Retinal pigment epithelial cell (primary cell): ENCODE results near the gene GATA2.

Experiments used
- DNase-seq: peaks from one replicate; pipeline ENCODE4 v3.0.0-alpha.2; 2010; ENCODE audit warnings: low read depth
- H3K4me3 ChIP-seq: 2 replicates; pipeline ENCODE4 v1.5.1; 2011; ENCODE audit warnings: mild to moderate bottlenecking, low read length, control low read depth, moderate library complexity
- CTCF ChIP-seq: conservative IDR thresholded peaks from 2 replicates; pipeline ENCODE4 v1.5.1; 2011; ENCODE audit warnings: low read depth, low read length, control low read depth, inconsistent platforms

The GATA2 gene

GRCh38 chr3:128492671-128493569 lies at the start of gene GATA2:
TSS of gene GATA2 (minus strand) at chr3:128493201. CDS start at chr3:128487031, 6,170 bp downstream.
- TF ChIP-seq CTCF = no peak
- DNase-seq = no peak
- peak within 1 kb of the TSS; percentile 78 for H3K4me3 ChIP-seq

DNA sequence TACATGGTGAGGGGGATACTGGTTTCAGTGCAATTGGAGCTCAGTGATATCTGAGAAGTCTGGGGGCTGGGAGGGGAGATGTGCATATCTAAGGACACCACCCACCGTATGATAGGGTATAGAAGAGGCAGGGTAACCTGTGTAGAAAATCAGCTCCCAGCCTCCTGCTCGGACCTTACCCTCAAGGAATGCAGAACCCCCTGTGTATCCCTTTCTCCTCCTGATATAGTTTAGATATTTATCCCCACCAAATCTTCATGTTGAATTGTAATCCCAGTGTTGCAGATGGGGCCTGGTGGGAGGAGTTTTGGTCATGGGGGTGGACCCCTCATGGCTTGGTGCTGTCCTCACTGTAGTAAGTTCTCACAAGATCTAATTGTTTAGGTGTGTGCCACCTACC lies 48.2 kb upstream of the GATA2 start:
- TF ChIP-seq CTCF = no peak
- DNase-seq = no peak
- H3K4me3 ChIP-seq = no peak overlapping the region

DNA sequence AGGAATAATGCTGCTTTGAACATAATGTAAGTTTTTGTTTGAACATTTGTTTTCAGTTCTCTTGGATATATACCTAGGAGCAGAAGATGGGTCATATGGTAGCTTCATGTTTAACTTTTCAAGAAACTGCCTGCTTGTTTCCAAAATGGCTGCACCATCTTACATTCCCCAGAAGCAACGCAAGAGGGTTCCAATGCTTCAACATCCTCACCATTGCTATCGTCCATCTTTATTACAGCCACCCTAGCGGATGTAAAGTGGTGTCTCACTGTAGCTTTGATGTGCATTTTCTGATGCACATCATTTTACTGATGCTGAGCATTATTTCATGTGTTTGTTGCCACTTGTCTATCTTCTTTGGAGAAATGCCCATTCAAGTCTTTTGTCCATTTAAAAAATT lies 46.4 kb upstream of the GATA2 start:
- no peak for TF ChIP-seq CTCF
- no peak for DNase-seq
- H3K4me3 ChIP-seq = no peak overlapping the region

- TF ChIP-seq CTCF = no peak
- no peak overlapping the region for H3K4me3 ChIP-seq
- no peak for DNase-seq
These were observed 44.2 kb upstream of the GATA2 start for GRCh38 chr3:128537091-128537703.

- no peak for TF ChIP-seq CTCF
- DNase-seq = no peak
- no peak overlapping the region for H3K4me3 ChIP-seq
These were observed 39.3 kb upstream of the GATA2 start for GRCh38 chr3:128532012-128532983.

DNA sequence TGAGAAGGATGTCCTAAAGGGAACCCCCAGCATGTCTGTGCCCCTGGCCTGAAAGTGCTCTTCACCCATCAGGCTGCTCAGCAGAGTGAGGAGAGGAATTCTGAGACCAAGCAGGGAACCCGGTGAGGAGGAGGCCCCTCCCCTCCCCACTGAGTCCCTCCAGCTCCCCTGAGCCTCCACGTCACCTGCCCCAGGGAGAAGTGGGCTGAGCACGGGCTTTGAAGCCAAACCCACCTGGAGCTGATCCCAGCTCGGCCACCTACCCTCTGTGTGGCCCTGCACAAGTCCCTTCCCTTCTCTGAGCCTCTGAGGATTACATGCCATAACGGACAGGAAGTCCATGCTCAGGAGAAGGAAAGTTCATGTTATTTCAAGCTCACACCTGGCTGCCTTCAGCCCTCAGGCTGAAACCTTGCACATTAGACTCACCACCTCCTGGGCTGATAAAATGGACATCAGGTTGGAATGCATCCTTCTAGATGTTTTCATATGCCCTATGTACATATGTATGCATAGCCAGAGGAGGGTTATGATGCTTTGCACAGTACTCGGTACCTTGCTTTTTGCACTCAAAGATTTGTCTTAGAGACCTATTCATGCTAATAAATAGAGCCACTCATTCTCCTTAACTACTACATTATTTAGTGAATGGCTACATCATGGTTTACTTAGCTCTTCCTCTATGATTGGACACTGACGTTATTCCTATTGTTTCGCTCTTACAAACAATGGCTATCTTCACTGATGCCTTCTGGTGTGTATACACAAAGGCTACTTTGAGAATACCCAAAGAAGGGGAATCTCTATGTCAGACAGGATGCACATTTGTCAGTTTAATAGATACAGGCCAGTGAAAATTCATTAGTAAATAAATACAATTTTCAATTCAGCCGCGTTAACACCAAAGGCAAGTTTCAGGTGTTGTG lies 31.6 kb upstream of the GATA2 start:
- no peak for TF ChIP-seq CTCF
- H3K4me3 ChIP-seq = no peak overlapping the region
- DNase-seq = no peak
